Smooth muscle cell (in vitro differentiated cells): ENCODE results near the gene CYP4X1. TPM values are rescaled to one million over a fixed set of nuclear protein-coding genes. Genes with fewer than 3 reads are reported as not detected.
A peak's percentile ranks its signal among the peaks of the same experiment; 100 is the strongest.

Experiments used
- DNase-seq: peaks from one replicate; lab custom pipeline; 2025; ENCODE audit not compliant: unreplicated experiment; lab: John Stamatoyannopoulos, UW
- H2AFZ ChIP-seq: fragments of 200-600 bp; sonication (generic); 2 replicates; pipeline ENCODE4 v1.6.0; 2016; ENCODE audit warnings: antibody characterized with exemption, low read depth, mild to moderate bottlenecking
- H3F3A ChIP-seq: fragments of 200-600 bp; sonication (generic); 2 replicates; pipeline ENCODE4 v1.6.0; 2017; ENCODE audit warnings: antibody characterized with exemption, low read depth
- H3K27ac ChIP-seq: fragments of 200-600 bp; sonication (generic); 2 replicates; pipeline ENCODE4 v1.5.1; 2016; ENCODE audit warnings: low read depth, mild to moderate bottlenecking
- H3K27me3 ChIP-seq: fragments of 200-600 bp; sonication (generic); 2 replicates; pipeline ENCODE4 v1.6.1; 2016; ENCODE audit warnings: low read depth, mild to moderate bottlenecking
- H3K36me3 ChIP-seq: fragments of 200-600 bp; sonication (generic); 2 replicates; pipeline ENCODE4 v1.5.1; 2016; ENCODE audit warnings: low read depth
- H3K4me1 ChIP-seq: fragments of 200-600 bp; sonication (generic); 2 replicates; pipeline ENCODE4 v1.5.1; 2016; ENCODE audit warnings: low read depth
- H3K4me2 ChIP-seq: fragments of 200-600 bp; sonication (generic); 2 replicates; pipeline ENCODE4 v1.6.0; 2016; ENCODE audit warnings: mild to moderate bottlenecking
- H3K4me3 ChIP-seq: fragments of 200-600 bp; sonication (generic); 2 replicates; pipeline ENCODE4 v1.5.1; 2016; ENCODE audit warnings: mild to moderate bottlenecking
- H3K79me2 ChIP-seq: fragments of 200-600 bp; sonication (generic); 2 replicates; pipeline ENCODE4 v1.6.0; 2016; ENCODE audit warnings: low read depth, mild to moderate bottlenecking
- H3K9ac ChIP-seq: fragments of 200-600 bp; sonication (generic); 2 replicates; pipeline ENCODE4 v1.6.0; 2016; ENCODE audit warnings: low read depth
- H3K9me3 ChIP-seq: fragments of 200-600 bp; sonication (generic); replicated peaks from 2 replicates; pipeline ENCODE4 v1.5.1; 2016; ENCODE audit warnings: low read depth
- H4K20me1 ChIP-seq: fragments of 200-600 bp; sonication (generic); 2 replicates; pipeline ENCODE4 v1.6.0; 2016; ENCODE audit warnings: low read depth
- WGBS: methylation state at CpG from one replicate; pipeline ENCODE4 v1.1.7; 2016; ENCODE audit warnings: low lambda C conversion rate; 5-methylcytosine and 5-hydroxymethylcytosine counted together
- polyA plus RNA-seq: library from polyadenylated mRNA; unstranded; fragments of >200 nt; fragmentation: Nextera tagmentation; extraction: Ambion mirVana; gene quantifications from 2 replicates; pipeline ENCODE4 v1.2.1, GENCODE V29; 2016
- total RNA-seq: library from RNA; depleted of rRNA; stranded (reverse); fragments of >200 nt; gene quantifications from 2 replicates; pipeline ENCODE4 v1.2.3, GENCODE V29; 2014
- TF ChIP-seq, protein P1 (sequence below): fragments of 200-600 bp; sonication (generic); IDR thresholded peaks from 2 replicates; pipeline ENCODE4 v1.5.1; 2017; ENCODE audit warnings: borderline replicate concordance, mild to moderate bottlenecking, antibody characterized with exemption; ENCODE audit not compliant: insufficient read depth, poor library complexity, severe bottlenecking

CYP4X1 gene
- total and polyA plus RNA-seq, 2 experiments from 2014 or later, result not detected

GRCh38 chr1:47024141-47024801 lies 802 bp downstream of the CYP4X1 start:
- Histone ChIP-seq H3K36me3 (no peaks in the 10 kb centered on the region), H3K27me3 (peaks cover 45% of the 10 kb centered on the region), H3K9me3 (no peaks in the 10 kb centered on the region), H3K27ac (no peak overlapping the region), H3K4me1 (no peaks in the 10 kb centered on the region), H4K20me1 (no peaks in the 10 kb centered on the region), H3K4me3 (peak overlapping the region; percentile 42), H3K4me2 (peak overlapping the region; percentile 80), H3K79me2 (no peaks in the 10 kb centered on the region), H2AFZ (peak overlapping the region; percentile 24), H3F3A (no peaks in the 10 kb centered on the region), H3K9ac (no peak overlapping the region)
- TF ChIP-seq, protein P1, sequence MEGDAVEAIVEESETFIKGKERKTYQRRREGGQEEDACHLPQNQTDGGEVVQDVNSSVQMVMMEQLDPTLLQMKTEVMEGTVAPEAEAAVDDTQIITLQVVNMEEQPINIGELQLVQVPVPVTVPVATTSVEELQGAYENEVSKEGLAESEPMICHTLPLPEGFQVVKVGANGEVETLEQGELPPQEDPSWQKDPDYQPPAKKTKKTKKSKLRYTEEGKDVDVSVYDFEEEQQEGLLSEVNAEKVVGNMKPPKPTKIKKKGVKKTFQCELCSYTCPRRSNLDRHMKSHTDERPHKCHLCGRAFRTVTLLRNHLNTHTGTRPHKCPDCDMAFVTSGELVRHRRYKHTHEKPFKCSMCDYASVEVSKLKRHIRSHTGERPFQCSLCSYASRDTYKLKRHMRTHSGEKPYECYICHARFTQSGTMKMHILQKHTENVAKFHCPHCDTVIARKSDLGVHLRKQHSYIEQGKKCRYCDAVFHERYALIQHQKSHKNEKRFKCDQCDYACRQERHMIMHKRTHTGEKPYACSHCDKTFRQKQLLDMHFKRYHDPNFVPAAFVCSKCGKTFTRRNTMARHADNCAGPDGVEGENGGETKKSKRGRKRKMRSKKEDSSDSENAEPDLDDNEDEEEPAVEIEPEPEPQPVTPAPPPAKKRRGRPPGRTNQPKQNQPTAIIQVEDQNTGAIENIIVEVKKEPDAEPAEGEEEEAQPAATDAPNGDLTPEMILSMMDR, result no peak
- DNase-seq, result no peak
- WGBS, result 48% methylated on average over 8 of the region's 8 CpGs

DNA sequence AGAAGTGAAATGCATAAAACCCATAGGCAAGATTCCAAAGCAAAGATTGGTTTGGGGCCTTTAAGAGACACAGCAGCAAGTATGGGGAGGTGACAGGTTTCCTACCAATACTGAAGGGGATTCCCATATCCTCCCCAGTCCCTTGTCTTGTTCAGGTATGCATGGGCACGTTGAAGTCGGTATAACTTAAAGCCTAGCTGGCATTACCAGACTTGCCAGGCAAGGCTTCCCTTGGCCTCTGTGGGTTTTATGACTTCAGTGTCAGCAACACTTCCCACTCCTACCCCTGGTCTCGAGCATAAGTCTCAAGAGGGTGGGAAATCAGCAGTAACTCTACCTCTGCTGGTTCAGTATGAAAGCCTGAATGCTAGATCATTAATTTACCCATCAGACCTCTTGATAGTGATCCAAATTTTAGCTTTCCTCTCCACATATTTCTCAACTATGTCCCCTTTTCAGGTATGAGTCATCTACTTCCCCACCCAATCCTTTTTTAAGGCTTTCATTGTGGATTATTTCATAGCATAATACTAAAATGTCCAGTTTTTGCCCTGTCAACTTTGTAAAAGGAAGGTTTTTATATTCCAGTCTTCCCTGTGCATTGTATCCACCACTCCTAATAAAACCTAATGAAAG lies 6.8 kb downstream of the CYP4X1 start:
- peaks cover 20% of the 10 kb centered on the region for H3K27me3 ChIP-seq
- no peaks in the 10 kb centered on the region for H3K79me2 ChIP-seq
- H3K4me2 ChIP-seq, result no peak overlapping the region
- H3K9ac ChIP-seq, result no peak overlapping the region
- TF ChIP-seq, protein P1, result no peak
- no peaks in the 10 kb centered on the region for H3K36me3 ChIP-seq
- WGBS, result 78% methylated on average over 3 of the region's 3 CpGs
- no peak for DNase-seq
- no peak overlapping the region for H3K27ac ChIP-seq
- no peaks in the 10 kb centered on the region for H3K4me1 ChIP-seq
- no peaks in the 10 kb centered on the region for H3F3A ChIP-seq
- H3K9me3 ChIP-seq, result no peaks in the 10 kb centered on the region
- H4K20me1 ChIP-seq, result no peaks in the 10 kb centered on the region
- no peak overlapping the region for H3K4me3 ChIP-seq
- no peak overlapping the region for H2AFZ ChIP-seq

GRCh38 chr1:47031059-47031458 lies 7.6 kb downstream of the CYP4X1 start:
- TF ChIP-seq, protein P1, result no peak
- Histone ChIP-seq H3K27ac (no peak overlapping the region), H4K20me1 (no peaks in the 10 kb centered on the region), H3K79me2 (no peaks in the 10 kb centered on the region), H3K36me3 (no peaks in the 10 kb centered on the region), H3F3A (no peaks in the 10 kb centered on the region), H3K9me3 (no peaks in the 10 kb centered on the region), H3K27me3 (peaks cover 13% of the 10 kb centered on the region), H3K9ac (no peak overlapping the region), H3K4me3 (no peak overlapping the region), H3K4me2 (no peak overlapping the region), H3K4me1 (no peaks in the 10 kb centered on the region), H2AFZ (no peak overlapping the region)
- 61% methylated on average over 3 of the region's 3 CpGs for WGBS
- no peak for DNase-seq

- DNase-seq, result no peak
- TF ChIP-seq, protein P1, result no peak
- WGBS, result 81% methylated on average over 3 of the region's 3 CpGs
- no peaks in the 10 kb centered on the region for H4K20me1 ChIP-seq
- H3K27ac ChIP-seq, result no peak overlapping the region
- no peaks in the 10 kb centered on the region for H3K79me2 ChIP-seq
- no peak overlapping the region for H3K4me3 ChIP-seq
- no peak overlapping the region for H2AFZ ChIP-seq
- no peak overlapping the region for H3K9ac ChIP-seq
- peaks cover 13% of the 10 kb centered on the region for H3K27me3 ChIP-seq
- H3K4me2 ChIP-seq, result no peak overlapping the region
- no peaks in the 10 kb centered on the region for H3F3A ChIP-seq
- H3K4me1 ChIP-seq, result no peaks in the 10 kb centered on the region
- no peaks in the 10 kb centered on the region for H3K36me3 ChIP-seq
- no peaks in the 10 kb centered on the region for H3K9me3 ChIP-seq
Observed at GRCh38 chr1:47031585-47031984, 8.1 kb downstream of the CYP4X1 start.
